T-helper 9 cell (primary cell): ENCODE data around the gene AGAP1.
"Not testable (repeated sequence)": the region's sequence is repeated elsewhere in the genome, so short reads cannot be mapped to it uniquely, and the experiment has no call there.

Source experiments
- DNase-seq: peaks from one replicate; pipeline ENCODE4 v3.0.0-alpha.2; 2020

AGAP1 gene

GRCh38 chr2:235596272-235596671 lies 102.4 kb downstream of the AGAP1 start:
- DNase-seq, result no peak

GRCh38 chr2:235597081-235597615 lies 103.3 kb downstream of the AGAP1 start:
- DNase-seq, result no peak

- no peak for DNase-seq
These were observed 104.2 kb downstream of the AGAP1 start for GRCh38 chr2:235598026-235598425.

GRCh38 chr2:235598532-235599531 lies 105.0 kb downstream of the AGAP1 start:
- DNase-seq, result no peak

GRCh38 chr2:235599596-235600338 lies 105.9 kb downstream of the AGAP1 start:
- DNase-seq, result no peak

- DNase-seq, result no peak
These were observed 106.6 kb downstream of the AGAP1 start for GRCh38 chr2:235600406-235600805.

GRCh38 chr2:235600926-235601325 lies 107.1 kb downstream of the AGAP1 start:
- no peak for DNase-seq

GRCh38 chr2:235601960-235602704 lies 108.3 kb downstream of the AGAP1 start:
- no peak for DNase-seq

GRCh38 chr2:235602971-235603370 lies 109.1 kb downstream of the AGAP1 start:
- not testable (repeated sequence) for DNase-seq

GRCh38 chr2:235603659-235604058 lies 109.8 kb downstream of the AGAP1 start:
- no peak for DNase-seq

GRCh38 chr2:235605312-235606003 lies 111.6 kb downstream of the AGAP1 start:
- DNase-seq, result peak; percentile 6

GRCh38 chr2:235606004-235606715 lies 112.3 kb downstream of the AGAP1 start:
- DNase-seq, result no peak

GRCh38 chr2:235607546-235608199 lies 113.8 kb downstream of the AGAP1 start:
- DNase-seq, result no peak

- no peak for DNase-seq
These were observed 114.5 kb downstream of the AGAP1 start for GRCh38 chr2:235608200-235608887.

- no peak for DNase-seq
These were observed 115.5 kb downstream of the AGAP1 start for GRCh38 chr2:235609321-235609720.

- DNase-seq, result no peak
These were observed 115.9 kb downstream of the AGAP1 start for GRCh38 chr2:235609746-235610145.

GRCh38 chr2:235610696-235611257 lies 116.9 kb downstream of the AGAP1 start:
- DNase-seq, result no peak

- DNase-seq, result no peak
These were observed 117.5 kb downstream of the AGAP1 start for GRCh38 chr2:235611349-235611748.

GRCh38 chr2:235611756-235612155 lies 117.9 kb downstream of the AGAP1 start:
- DNase-seq, result no peak
